HCT116 (cell line): Measurements from ENCODE around the gene NEUROD4.

Source experiments
- CEBPB ChIP-seq: IDR thresholded peaks from 2 replicates; pipeline ENCODE4 v1.6.1; 2012; ENCODE audit warnings: low read depth
- CTCF ChIP-seq, 3 experiments: fragments of 200-600 bp in 1 of 3; sonication (generic) in 1 of 3; IDR thresholded peaks in 2 of 3; conservative IDR thresholded peaks in 1 of 3; 2 replicates each; pipeline ENCODE4 v1.5.1; 2012 to 2017; ENCODE audit warnings: low read depth in 2 of 3, low read length in 2 of 3, antibody characterized with exemption in 1 of 3, borderline replicate concordance in 1 of 3, control low read depth in 1 of 3, mild to moderate bottlenecking in 1 of 3, mixed read lengths in 1 of 3, mixed run types in 1 of 3, moderate library complexity in 1 of 3; ENCODE audit not compliant: insufficient read depth in 1 of 3
- EZH2phosphoT487 ChIP-seq: fragments of 200-600 bp; IDR thresholded peaks from 2 replicates; pipeline ENCODE4 v1.6.1; 2018; ENCODE audit warnings: antibody characterized with exemption, borderline replicate concordance
- JUND ChIP-seq: IDR thresholded peaks from 2 replicates; pipeline ENCODE4 v1.6.1; 2012
- MAX ChIP-seq: IDR thresholded peaks from 2 replicates; pipeline ENCODE4 v1.6.1; 2012
- POLR2A ChIP-seq: IDR thresholded peaks from 2 replicates; pipeline ENCODE4 v1.7.0; 2011; ENCODE audit warnings: borderline replicate concordance; ENCODE audit not compliant: insufficient read depth, insufficient read length; ENCODE audit errors: extremely low read depth
- POLR2AphosphoS5 ChIP-seq: IDR thresholded peaks from 2 replicates; pipeline ENCODE4 v1.6.1; 2011; ENCODE audit warnings: mild to moderate bottlenecking, low read depth, low read length, moderate library complexity
- SIN3A ChIP-seq: IDR thresholded peaks from 2 replicates; pipeline ENCODE4 v1.6.1; 2012; ENCODE audit warnings: low read depth
- SP1 ChIP-seq: IDR thresholded peaks from 2 replicates; pipeline ENCODE4 v1.6.1; 2012; ENCODE audit warnings: low read depth
- SRF ChIP-seq: IDR thresholded peaks from 2 replicates; pipeline ENCODE4 v1.6.1; 2012; ENCODE audit warnings: low read depth
- YY1 ChIP-seq: IDR thresholded peaks from 2 replicates; pipeline ENCODE4 v1.6.1; 2011; ENCODE audit warnings: low read length, low read depth, moderate library complexity, mild to moderate bottlenecking; ENCODE audit not compliant: insufficient replicate concordance; ENCODE audit errors: extremely low read depth
- ZBTB33 ChIP-seq: IDR thresholded peaks from 2 replicates; pipeline ENCODE4 v1.6.1; 2011; ENCODE audit warnings: mild to moderate bottlenecking, low read length, moderate library complexity; ENCODE audit not compliant: insufficient replicate concordance; ENCODE audit errors: extremely low read depth
- ZFX ChIP-seq: fragments of 450-650 bp; IDR thresholded peaks from 2 replicates; pipeline ENCODE4 v1.6.1; 2017

- no peak for TF ChIP-seq YY1
- TF ChIP-seq EZH2phosphoT487 = 0 out of 2 replicates have a peak, but pooled peaks have one; percentile 89
- TF ChIP-seq CTCF (IDR thresholded peaks at IDR 0.05 in 2 of 3, conservative IDR thresholded peaks at IDR 0.05 in 1 of 3; ENCODE audit: borderline replicate concordance in 1 of 3, insufficient read depth in 1 of 3, low read depth in 2 of 3, low read length in 2 of 3) = no peak
- no peak for TF ChIP-seq ZBTB33
- TF ChIP-seq CEBPB = no peak
- TF ChIP-seq POLR2A = no peak
- no peak for TF ChIP-seq SP1
- no peak for TF ChIP-seq JUND
- no peak for TF ChIP-seq POLR2AphosphoS5
- TF ChIP-seq SIN3A = no peak
- TF ChIP-seq SRF = no peak
- no peak for TF ChIP-seq ZFX
- no peak for TF ChIP-seq MAX
Observed at GRCh38 chr12:55039395-55040354, 19.9 kb downstream of the NEUROD4 start.
